ENCODE results near the gene AIRE. TPM values are rescaled to one million over a fixed set of nuclear protein-coding genes. Genes with fewer than 3 reads are reported as not detected.

AIRE gene
- total RNA-seq, 2 donors from 2014 or later: not detected

- ATAC-seq (ENCODE audit: insufficient number of reproducible peaks, low FRiP score, low read depth) (no peak), DNase-seq (ENCODE audit: low spot score) (no peak)
- H3K4me3 ChIP-seq: no peak overlapping the region
- no peaks in the 10 kb centered on the region for H3K27me3 ChIP-seq (replicated peaks; ENCODE audit: insufficient read depth)
- H3K27ac ChIP-seq: no peak overlapping the region
- TF ChIP-seq, protein P1, sequence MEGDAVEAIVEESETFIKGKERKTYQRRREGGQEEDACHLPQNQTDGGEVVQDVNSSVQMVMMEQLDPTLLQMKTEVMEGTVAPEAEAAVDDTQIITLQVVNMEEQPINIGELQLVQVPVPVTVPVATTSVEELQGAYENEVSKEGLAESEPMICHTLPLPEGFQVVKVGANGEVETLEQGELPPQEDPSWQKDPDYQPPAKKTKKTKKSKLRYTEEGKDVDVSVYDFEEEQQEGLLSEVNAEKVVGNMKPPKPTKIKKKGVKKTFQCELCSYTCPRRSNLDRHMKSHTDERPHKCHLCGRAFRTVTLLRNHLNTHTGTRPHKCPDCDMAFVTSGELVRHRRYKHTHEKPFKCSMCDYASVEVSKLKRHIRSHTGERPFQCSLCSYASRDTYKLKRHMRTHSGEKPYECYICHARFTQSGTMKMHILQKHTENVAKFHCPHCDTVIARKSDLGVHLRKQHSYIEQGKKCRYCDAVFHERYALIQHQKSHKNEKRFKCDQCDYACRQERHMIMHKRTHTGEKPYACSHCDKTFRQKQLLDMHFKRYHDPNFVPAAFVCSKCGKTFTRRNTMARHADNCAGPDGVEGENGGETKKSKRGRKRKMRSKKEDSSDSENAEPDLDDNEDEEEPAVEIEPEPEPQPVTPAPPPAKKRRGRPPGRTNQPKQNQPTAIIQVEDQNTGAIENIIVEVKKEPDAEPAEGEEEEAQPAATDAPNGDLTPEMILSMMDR (IDR thresholded peaks at IDR 0.05): no peak
- no peaks in the 10 kb centered on the region for H3K9me3 ChIP-seq
- no peaks in the 10 kb centered on the region for H3K36me3 ChIP-seq
- H3K4me1 ChIP-seq (ENCODE audit: control insufficient read depth in 1 of 2, low read depth in 2 of 2): peaks cover 2 to 14% of the 10 kb centered on the region in 2 donors
Observed at GRCh38 chr21:44292812-44293195, 7.1 kb downstream of the AIRE start.

GRCh38 chr21:44293551-44294231, 8.0 kb downstream of the AIRE start:
- H3K4me1 ChIP-seq (ENCODE audit: control insufficient read depth in 1 of 2, low read depth in 2 of 2): peaks cover 2 to 15% of the 10 kb centered on the region in 2 donors
- DNase-seq (ENCODE audit: low spot score) (no peak), ATAC-seq (ENCODE audit: insufficient number of reproducible peaks, low FRiP score, low read depth) (no peak)
- H3K4me3 ChIP-seq: no peak overlapping the region
- no peaks in the 10 kb centered on the region for H3K36me3 ChIP-seq
- H3K9me3 ChIP-seq: no peaks in the 10 kb centered on the region
- TF ChIP-seq, protein P1 (IDR thresholded peaks at IDR 0.05): no peak
- H3K27me3 ChIP-seq (replicated peaks; ENCODE audit: insufficient read depth): no peaks in the 10 kb centered on the region
- no peak overlapping the region for H3K27ac ChIP-seq

DNA sequence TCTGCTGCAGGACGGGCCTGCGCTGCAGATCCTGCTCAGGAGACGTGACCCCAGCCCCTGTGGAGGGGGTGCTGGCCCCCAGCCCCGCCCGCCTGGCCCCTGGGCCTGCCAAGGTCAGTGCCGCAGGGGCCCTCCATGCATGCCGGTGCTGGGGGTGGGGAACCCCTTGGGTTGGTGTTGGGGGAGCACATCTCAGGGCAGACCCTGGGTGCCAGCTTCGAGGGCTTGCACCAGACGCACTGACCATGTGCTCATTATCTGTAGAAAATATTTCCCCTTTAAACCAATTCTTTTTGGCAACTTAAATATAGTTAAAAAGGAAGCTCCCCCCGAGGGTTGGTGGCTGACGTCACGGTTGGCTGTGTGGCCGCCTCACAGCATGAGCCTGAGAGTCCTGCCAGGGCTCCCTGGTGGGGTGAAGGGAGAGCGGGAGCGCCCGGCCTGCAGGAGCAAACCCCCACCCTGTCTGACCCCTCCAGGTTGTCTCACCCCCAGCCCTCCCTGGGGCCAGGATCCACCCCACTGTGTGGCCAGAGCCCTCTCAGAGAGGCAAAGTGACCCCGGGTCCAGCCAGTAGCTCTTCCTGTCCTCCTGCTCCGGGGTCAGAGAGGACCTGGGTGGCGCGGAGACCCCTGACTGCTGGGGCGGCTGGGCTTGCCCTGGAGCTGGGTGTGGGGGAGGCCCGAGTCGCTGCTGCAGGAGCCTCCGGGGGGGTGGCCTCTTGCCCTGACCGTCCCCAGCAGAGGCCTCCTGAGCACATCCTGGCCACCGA, 8.9 kb downstream of the AIRE start:
- Histone ChIP-seq H3K36me3 (no peaks in the 10 kb centered on the region), H3K4me3 (no peak overlapping the region), H3K4me1 (ENCODE audit: control insufficient read depth in 1 of 2, low read depth in 2 of 2) (peaks cover 7 to 20% of the 10 kb centered on the region in 2 donors), H3K27ac (no peak overlapping the region), H3K27me3 (replicated peaks; ENCODE audit: insufficient read depth) (no peaks in the 10 kb centered on the region), H3K9me3 (no peaks in the 10 kb centered on the region)
- TF ChIP-seq, protein P1 (IDR thresholded peaks at IDR 0.05): no peak
- ATAC-seq (ENCODE audit: insufficient number of reproducible peaks, low FRiP score, low read depth) (no peak), DNase-seq (ENCODE audit: low spot score) (no peak)

DNA sequence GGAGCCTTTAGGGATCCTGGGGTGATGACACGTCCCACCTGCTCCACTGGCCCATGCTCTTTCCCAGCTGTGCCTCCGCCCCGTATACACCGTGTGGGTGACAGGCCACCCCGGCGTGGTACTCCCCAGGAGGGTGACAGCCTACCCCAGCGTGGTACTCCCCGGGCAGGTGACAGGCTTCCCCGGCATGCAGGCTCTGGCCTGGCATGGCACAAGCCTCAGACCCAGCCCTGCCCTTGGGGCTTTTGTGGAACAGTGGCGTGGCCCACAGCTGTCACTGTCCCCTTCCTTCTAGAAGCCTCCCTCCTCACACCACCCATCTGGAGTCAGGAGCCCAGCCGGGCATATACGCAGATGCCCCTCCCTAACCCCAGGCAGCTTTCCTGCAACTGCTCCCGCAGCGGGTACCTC, 9.5 kb downstream of the AIRE start:
- no peak for ATAC-seq (ENCODE audit: insufficient number of reproducible peaks, low FRiP score, low read depth)
- no peak overlapping the region for H3K4me3 ChIP-seq
- no peak overlapping the region for H3K27ac ChIP-seq
- H3K36me3 ChIP-seq: no peaks in the 10 kb centered on the region
- peaks cover 7 to 20% of the 10 kb centered on the region in 2 donors for H3K4me1 ChIP-seq (ENCODE audit: control insufficient read depth in 1 of 2, low read depth in 2 of 2)
- H3K27me3 ChIP-seq (replicated peaks; ENCODE audit: insufficient read depth): no peaks in the 10 kb centered on the region
- no peak for DNase-seq (ENCODE audit: low spot score)
- H3K9me3 ChIP-seq: no peaks in the 10 kb centered on the region
- TF ChIP-seq, protein P1 (IDR thresholded peaks at IDR 0.05): no peak

- no peak for ATAC-seq (ENCODE audit: insufficient number of reproducible peaks, low FRiP score, low read depth)
- no peaks in the 10 kb centered on the region for H3K9me3 ChIP-seq
- H3K27ac ChIP-seq: no peak overlapping the region
- H3K4me3 ChIP-seq: no peak overlapping the region
- TF ChIP-seq, protein P1 (IDR thresholded peaks at IDR 0.05): no peak
- H3K27me3 ChIP-seq (replicated peaks; ENCODE audit: insufficient read depth): no peaks in the 10 kb centered on the region
- DNase-seq (ENCODE audit: low spot score): no peak
- no peaks in the 10 kb centered on the region for H3K36me3 ChIP-seq
- H3K4me1 ChIP-seq (ENCODE audit: control insufficient read depth in 1 of 2, low read depth in 2 of 2): peaks cover 7 to 21% of the 10 kb centered on the region in 2 donors
Observed at GRCh38 chr21:44295646-44296045, 10.0 kb downstream of the AIRE start.
